ENCODE results near the gene VIPR2.

VIPR2 gene

DNA sequence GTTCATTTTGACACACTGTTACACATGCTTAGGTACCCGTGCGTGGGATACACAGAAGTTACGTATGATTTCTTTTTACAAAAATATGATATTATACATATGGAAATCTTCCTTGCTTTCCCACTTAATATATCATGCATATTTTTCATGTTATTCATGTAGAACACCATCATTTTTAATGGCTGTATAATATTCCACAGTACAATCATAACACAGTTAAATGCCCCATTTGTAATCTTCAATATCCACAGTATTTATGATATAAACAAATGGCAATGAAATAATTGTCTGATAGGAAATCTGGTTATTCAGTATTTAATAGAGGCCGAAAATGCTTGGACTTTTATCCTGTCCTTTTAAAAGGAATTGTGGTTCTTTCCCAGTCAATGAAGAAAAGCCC is 23.2 kb downstream of the VIPR2 start:
- in situ Hi-C loops (cut with HindIII; ENCODE audit: low sequenced_read_pairs), result no loop called here

DNA sequence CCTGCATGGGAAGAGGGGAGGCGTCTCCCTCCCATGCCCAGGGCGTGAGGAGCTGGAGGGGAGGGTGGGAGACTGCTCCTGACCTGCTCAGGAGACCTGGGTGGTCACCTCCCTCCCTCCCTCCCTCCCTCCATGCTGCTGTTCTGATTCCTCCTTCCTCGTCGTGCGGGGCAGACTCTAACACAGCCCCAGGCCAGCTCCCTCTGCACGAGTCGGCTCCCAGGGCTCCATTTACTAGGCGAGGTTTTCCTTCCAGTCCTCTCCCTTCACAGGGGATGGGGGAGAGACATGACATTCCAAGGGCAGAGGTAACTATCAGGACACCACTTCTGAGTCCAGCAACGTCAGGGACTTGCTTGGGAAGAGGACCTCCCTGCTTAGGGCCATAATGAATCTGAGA is 23.6 kb downstream of the VIPR2 start:
- in situ Hi-C loops (cut with HindIII; ENCODE audit: low sequenced_read_pairs), result no loop called here

DNA sequence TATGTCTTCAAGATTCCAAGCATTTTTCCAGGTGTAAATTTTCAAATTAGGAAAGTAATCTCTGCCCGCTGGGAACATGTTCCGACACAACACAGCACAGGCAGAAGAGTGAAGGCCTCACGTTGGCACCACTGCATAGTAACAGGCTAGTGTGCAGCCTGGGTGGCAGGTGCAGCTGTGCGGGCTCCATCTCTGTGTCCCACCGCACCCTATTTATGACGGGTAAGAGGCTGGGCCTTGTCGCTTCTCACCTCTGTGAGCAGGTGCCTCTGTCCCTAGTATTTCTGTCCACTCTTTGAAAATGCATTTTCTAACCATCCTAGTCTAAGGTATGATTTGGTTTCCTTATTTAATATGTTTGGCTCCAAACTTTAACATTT is 24.1 kb downstream of the VIPR2 start:
- in situ Hi-C loops (cut with HindIII; ENCODE audit: low sequenced_read_pairs), result no loop called here

DNA sequence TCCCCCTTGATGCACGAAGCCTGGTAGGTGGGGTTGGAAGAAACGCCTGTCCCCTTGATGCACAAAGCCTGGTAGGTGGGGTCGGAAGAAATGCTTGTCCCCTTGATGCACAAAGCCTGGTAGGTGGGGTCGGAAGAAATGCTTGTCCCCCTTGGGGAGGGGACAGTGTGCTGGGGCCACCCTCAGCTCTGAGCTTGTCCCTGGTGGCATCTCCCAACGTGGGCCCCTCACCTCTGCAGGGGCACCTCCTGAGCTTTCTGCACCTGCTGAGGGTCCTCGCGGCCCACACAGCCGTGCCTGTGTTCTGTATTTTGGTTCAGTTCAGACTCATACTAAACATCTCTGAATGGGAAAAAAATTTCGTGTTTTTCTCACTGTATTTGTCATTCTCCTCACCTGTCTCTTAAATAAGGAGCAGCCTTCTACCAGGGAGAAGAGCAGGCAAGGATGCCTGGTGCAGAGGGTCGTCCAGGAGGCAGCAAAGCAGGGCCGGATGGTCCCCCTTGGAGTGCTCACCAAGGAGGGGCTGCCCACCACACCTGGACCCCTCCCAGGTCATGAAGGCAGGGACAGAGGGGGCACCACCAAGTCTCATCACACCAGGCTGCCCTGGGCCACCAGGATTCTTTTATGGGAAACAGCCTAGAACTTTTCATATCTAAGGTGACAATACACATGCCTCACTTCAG is 24.7 kb downstream of the VIPR2 start:
- in situ Hi-C loops (cut with HindIII; ENCODE audit: low sequenced_read_pairs), result no loop called here

DNA sequence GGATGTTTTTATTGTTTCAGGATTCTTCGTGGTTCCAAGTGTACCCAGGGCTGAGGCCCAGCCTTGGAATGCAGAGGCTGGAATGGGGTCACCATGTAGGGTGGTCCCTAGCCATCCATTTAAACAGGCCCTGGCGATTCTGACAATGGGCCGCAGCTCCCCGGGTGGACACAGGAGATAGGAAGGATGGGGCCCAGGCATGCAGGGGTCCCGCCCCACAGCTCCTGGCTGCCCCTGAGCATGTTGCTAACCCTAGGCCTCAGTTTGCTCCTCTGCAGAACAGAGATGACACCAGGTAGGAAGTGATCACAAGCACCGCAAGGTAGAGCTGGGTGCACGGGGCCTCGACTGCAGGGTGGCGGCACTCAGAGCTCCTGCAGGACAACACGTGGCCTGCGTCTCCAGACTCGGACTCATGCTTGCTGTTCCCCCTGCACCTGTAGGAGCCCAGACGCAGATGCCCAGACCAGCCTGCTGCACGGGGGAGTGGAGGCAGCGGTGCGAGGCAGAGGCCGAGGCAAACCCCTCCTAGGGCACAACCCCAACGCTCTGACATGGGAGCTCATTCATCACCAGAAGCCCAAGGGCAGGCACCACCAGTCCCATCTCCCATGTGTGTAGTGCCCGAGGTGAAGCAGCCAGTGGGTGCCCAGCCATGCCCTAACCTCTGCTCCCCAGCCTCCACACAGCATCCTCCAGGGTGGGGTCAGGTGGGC is 25.5 kb downstream of the VIPR2 start:
- in situ Hi-C loops (cut with HindIII; ENCODE audit: low sequenced_read_pairs), result no loop called here

DNA sequence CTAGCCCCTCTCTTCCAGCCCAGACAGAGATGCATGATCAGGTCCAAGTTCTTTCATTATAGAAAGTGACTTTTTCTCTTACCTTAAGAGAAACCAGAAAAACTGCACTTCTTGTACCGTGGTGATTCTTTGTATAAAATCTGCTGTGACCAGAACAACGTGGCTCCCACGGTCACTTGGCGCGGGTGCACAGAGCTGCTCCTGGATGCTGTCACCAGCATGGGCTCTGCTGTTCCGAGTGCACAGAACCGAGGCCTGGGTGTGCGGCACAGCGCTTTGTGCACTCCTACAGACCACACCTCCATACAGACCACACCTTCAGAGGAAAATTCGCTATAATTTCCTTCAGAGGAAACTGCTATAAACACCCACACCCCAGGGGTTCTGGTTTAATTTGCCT is 26.0 kb downstream of the VIPR2 start:
- in situ Hi-C loops (cut with HindIII; ENCODE audit: low sequenced_read_pairs), result no loop called here

DNA sequence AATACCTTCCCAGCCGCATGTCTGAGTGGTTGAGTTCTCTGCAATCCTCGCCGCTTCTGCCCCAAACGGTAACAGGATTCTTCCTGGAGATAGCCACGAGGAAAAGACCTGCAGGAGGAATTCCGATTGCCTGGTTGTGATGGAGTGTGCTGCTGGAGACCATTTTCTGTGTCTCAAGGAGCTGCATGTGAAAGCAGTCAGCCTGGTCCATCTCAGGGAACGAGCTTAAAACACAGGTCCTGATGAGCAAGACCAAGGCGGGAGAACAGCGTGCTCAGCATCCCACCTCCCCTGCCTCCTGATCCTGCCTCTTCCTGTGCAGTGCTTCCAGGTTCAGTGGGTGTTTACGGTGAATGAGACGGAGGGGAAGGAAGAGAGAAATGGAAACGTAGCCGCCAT is 26.5 kb downstream of the VIPR2 start:
- in situ Hi-C loops (cut with HindIII; ENCODE audit: low sequenced_read_pairs), result no loop called here

DNA sequence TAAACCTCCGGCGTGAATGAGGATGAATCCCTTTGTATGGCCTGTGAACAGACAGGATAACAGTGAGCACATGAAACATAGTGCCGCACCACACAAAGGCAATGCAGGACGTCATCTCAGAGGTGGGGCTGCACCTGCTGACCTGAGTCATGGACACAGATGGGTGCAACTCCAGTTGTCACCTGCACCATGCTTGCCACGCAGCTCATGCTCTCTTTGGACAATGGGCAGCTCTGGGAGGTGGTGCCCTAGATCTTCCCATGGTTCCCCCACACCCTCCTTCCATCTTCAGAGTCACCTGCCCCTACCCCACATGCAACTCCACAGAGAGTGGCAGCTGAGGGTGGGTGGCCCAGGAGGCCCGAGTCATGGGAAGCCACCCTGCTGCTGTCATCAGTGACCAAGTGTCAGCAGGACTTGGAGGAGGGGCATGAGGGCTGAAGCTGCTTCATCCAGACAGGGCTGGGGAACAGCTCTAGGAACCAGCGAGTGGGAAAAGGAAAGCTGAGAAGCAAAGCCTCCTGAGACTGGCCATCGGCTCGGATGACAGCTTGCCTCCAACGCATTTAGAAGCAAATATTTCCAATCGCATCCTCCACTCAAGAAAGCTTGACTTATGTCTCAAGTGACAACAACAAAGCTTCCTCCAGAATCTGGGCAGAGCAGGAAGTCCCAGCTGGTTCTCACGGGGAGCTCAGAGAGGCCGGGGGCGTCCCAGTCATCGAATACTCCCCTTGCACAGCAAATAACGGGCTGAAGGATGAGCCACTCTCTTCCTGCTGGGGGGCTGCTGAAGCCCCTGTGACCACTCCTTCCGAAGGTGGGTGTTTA is 27.1 kb downstream of the VIPR2 start:
- in situ Hi-C loops (cut with HindIII; ENCODE audit: low sequenced_read_pairs), result no loop called here

DNA sequence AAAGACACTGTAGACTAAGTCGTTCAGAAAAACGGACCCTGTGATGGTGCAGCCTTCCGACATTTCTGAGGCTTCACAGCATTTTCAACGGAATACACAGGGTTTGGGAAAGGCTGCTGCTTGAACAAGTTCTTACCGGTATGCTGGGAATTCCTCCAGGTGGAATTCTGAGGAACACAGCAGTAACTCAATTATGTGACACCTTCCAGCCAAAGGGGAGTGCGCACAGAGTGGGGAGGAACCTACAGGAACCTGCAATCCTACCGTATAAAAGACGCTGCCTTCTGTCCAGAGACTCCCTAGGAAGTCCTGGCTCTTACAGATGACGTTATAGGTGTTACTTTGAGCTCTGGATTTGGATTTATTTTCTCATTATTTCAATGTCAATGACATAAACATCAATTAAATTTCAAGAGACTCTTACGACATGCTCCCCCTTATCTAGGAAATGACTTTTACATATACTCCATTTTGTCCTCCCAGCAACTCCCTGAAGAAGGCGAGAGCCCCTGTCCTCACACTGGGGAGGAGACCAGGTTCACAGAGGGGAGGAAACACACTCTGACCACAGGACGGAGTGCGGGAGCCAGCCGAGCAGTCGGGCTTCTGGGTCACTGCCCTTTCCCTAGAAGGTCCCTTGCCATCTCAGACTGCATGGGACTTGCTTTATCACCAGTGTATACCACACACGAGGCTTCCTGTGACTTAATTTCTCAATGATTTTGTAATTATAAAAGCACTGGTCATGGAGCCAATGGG is 27.9 kb downstream of the VIPR2 start:
- in situ Hi-C loops (cut with HindIII; ENCODE audit: low sequenced_read_pairs), result no loop called here

DNA sequence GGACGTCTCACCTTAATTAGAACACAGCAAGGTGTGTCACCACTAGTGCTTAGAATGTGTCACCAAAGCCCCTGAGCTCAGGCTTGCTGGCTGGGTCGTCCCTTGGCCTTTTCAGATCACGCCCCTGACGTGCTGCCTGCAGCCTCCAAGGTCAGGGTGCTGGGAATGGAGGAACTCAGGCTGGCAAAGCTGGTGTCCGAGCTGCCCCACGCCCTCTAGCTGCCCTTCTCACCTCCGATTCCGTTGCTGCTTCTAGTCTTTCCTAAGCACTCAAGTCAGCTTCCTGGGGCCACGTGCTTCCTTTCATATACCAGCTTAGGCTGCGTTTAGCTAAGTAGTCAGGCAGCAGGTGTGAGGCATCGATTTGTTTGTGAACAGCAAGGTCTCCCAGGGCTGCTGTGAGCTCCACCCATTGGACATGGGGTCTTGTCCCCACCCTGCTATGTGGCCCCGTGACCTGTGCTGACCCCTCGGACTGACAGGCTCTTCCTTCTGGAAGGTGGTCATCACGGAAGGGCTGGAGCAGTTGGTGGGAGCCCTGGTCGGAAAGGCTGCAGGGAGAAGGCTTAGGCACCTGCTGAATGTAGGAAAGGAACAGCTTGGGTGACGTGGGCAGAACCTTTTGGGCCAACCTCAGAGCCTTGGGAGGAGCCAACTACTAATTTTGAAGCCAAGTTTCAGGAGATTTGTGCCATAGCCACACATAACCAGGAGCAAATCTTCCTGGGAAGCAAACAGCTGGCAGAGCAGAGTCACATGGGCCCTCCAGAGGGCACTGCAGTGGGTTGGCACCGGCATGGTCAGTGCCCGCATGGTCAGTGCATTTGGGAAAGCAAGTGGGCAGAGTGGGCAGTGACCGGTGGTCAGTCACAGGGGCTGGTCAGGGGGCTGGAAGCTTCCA is 28.8 kb downstream of the VIPR2 start:
- in situ Hi-C loops (cut with HindIII; ENCODE audit: low sequenced_read_pairs), result no loop called here

DNA sequence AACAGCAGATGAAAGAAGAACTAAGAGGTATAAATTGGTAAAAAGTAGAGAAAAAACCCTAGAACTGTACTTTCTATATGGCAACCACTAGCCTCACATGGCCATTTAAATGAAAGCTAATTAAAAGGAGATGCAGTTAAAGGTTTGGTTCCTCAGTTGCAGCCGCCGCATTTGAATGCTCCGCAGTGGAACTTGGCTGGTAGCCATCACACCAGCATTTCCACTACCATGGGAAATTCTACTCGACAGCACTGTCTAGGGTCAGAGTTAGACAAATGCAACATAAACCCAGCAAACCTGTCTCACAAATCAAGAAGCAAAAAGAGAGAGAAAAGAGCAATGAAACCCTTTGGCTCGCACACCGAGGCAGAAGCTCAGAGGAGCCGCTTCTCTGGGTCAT is 29.7 kb downstream of the VIPR2 start:
- in situ Hi-C loops (cut with HindIII; ENCODE audit: low sequenced_read_pairs), result no loop called here

DNA sequence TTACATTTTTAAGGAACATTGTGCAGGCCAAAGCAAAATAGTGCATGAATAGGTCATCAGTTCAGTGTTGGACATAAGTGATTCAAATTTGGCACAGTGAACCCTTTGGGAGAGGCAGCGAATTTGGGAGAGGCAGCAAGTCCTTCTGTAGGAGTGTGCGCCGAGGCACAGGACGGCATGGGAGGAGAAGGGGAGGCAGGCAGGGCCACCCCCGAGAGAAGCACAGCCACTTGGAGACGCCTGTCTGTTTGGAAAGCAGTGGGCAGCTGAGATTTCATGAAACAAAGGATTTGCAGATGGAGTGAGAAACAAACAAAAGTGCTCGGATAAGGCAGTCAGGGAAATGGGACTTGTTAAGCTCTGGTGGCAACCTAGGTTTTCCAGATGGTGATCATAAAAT is 30.6 kb downstream of the VIPR2 start:
- in situ Hi-C loops (cut with HindIII; ENCODE audit: low sequenced_read_pairs), result no loop called here

DNA sequence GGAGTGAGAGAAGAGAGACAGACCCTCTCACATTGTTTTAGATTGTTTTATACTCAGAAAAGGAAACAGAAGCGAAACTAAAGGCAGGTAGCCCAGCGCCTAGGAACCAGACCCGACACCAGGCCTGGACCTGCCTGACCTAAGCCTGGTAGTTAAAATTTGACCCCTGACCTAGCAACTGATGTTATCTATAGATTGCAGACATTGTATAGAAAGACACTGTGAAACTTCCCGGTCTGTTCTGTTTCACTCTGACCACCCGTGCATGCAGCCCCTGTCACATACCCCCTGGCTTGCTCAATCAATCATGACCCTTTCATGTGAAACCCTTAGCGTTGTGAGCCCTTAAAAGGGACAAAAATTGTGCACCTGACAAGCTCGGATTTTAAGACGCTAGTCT is 31.6 kb downstream of the VIPR2 start:
- in situ Hi-C loops (cut with HindIII; ENCODE audit: low sequenced_read_pairs), result no loop called here

DNA sequence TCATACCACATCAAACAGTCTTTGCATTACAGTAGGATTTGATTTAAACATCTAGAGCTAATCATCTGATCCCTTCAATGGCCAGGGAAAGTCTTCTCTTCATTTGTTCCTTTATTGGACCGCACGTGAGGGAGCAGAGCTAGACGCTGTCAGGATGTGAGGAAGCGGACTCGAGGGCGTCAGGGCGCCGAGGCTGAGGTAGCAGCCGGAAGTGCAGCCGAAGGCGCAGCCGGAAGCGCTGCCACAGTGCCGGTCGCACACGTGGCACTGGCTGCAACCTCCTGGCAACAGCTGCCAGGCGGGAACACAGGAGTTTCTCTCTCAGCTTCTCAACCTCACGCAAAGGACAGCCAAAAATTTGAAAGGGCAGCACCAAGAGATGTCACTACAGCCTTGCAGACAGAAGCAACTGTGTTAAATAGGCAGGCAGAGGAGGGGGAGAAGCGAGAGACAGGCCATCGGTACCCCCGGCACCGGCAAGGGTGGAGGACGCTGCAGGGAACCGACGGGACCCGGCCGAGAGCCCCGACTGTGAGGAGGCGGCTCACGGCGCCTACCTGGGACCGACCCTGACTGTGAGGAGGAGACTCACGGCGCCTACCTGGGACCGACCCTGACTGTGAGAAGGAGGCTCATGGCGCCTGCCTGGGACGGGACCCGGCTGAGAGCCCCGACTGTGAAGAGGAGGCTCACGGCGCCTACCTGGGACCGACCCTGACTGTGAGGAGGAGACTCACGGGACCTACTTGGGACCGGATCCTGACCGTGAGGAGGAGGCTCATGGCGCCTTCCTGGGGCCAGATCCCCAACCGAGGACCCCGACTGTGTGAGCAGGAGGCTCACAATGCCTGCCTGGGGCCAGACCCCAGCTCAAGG is 32.3 kb downstream of the VIPR2 start:
- in situ Hi-C loops (cut with HindIII; ENCODE audit: low sequenced_read_pairs), result no loop called here

DNA sequence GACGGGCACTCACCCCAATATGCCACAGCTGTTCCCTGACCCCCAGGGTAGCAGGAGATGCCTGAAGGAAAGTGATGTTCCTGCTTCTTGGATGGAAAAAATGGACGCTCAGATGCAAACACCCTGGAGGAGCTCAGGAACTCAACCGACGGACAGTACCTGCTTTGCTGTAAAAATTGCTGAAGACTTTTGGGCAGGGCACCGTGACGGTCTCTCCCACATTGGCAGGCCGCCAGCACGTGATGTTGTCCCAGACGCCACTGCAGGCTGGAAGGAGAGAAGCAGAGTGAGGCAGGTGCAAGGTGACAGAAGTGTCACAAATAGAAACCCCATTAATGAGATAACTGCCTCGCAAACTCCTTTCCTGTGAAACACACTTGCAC is 35.0 kb downstream of the VIPR2 start:
- in situ Hi-C loops (cut with HindIII; ENCODE audit: low sequenced_read_pairs), result no loop called here

DNA sequence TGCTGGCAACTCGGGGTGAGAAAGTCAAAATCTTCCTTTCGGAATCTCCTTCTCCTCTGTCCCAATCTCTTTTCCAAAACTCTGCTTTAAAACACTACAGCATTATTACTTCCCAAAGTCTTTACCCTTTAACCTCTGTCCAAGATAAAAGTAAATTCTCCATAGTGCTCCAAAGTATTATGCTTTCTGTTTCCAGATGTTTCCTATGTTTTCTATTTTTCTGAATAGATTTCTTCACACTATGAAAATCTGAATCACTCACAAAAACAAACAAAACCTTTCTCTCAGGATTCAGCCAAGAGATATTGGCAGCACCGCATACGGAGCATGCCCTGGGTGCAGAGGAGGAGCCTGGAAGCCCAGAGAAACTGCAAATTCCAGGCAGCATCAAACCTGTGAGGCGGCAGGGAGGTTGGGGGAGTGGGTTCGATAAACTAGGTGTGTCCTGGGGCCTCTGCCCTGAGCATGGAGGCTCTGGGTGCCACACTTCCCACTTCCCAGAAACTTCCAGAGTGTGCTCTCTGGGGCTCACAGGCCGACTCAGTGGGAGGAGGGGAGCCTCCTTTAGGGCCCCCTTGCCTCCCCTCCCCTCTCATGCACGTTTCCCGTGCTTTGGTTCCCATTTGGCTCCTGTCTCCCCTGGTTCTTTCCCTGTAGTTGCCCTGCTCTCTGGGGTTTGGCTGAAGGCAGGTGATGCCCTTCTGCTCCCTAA is 35.6 kb downstream of the VIPR2 start:
- in situ Hi-C loops (cut with HindIII; ENCODE audit: low sequenced_read_pairs), result no loop called here

DNA sequence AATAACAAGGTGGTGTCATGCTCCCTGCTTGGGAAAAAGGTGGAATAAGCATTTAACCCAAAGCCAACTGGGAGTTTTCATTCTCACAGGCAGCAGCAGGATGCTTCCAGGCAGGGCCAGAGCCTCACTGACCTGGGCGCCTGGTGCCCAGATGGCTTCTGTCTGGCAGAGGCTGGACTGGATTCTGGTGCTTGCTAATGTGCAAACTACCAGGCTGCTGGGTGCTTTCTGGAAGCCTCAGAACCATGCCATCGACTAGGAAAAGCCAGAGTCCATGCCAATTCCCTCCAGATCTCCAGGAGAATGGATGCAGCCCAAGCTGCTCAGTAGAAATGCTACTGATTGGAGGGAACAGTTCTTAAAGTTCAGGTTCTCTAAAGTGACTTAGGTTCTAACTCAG is 36.2 kb downstream of the VIPR2 start:
- in situ Hi-C loops (cut with HindIII; ENCODE audit: low sequenced_read_pairs), result no loop called here

DNA sequence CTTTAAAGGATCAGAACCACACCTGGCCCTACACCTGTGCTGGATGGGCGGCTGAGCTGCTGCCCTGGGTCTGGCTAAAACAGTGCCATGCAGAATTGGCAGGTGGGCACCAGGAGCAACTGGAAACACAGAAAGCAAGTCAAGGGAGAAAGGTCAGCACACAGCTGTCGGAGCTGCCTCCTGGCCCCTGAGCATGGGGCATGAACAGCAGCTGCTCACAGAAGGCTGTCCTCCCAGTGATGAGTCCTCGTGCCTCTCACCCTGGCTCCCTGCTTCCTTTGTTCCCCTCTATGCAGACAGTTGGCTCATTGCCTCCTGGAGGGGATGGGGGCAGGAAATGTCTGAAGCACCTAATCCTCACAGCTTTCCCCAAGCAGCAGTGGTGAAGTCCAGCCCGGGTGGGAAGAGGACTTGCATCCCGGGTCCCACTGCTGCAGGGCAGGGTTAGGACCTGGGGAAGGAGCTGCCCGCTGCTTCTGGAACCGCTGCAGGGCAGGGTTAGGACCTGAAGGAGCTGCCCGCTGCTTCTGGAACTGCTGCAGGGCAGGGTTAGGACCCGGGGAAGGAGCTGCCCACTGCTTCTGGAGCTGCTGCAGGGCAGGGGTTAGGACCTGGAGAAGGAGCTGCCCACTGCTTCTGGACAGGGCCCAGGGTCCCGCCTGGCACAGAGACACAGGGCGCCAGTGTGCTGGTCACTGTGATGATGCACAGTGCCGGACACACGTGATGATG is 37.3 kb downstream of the VIPR2 start:
- in situ Hi-C loops (cut with HindIII; ENCODE audit: low sequenced_read_pairs), result no loop called here

Measured in endothelial cell of hepatic sinusoid (primary cell).